GM12878 (cell line): ENCODE data around the gene SLC2A8. TPM values are rescaled to one million over a fixed set of nuclear protein-coding genes. Genes with fewer than 3 reads are reported as not detected.

Experiments used
- ATAC-seq: fragments of 200-7000 bp; cut with Tn5 transposase; 3 replicates; pipeline ENCODE4 v1.9.1; 2020; ENCODE audit warnings: mild to moderate bottlenecking, moderate library complexity
- BruUV-seq: library from RNA; stranded (reverse); fragments of 400-500 nt; replicated peaks from 2 replicates; lab custom pipeline; 2021; lab: Mats Ljungman, UMichigan
- CTCF ChIA-PET: fragments of 300-600 bp; sonication (Branson Sonifier 250); formaldehyde crosslinking; extraction: SDS; loops from one replicate; lab custom pipeline; 2021; ENCODE audit warnings: inconsistent platforms; lab: Yijun Ruan, JAX
- POLR2A ChIA-PET: fragments of 350-600 bp; formaldehyde crosslinking; extraction: SDS; loops from one replicate; lab custom pipeline; 2021; ENCODE audit warnings: inconsistent platforms; lab: Charles Lee
- RAD21 ChIA-PET: fragments of 300-600 bp; sonication (Branson Sonifier 250); formaldehyde crosslinking; loops from one replicate; lab custom pipeline; 2023; ENCODE audit warnings: antibody characterized with exemption; ENCODE audit not compliant: unreplicated experiment; lab: Charles Lee
- SMC1A ChIA-PET: fragments of 300-600 bp; sonication (Branson Sonifier 250); formaldehyde crosslinking; loops from one replicate; lab custom pipeline; 2023; ENCODE audit not compliant: unreplicated experiment, uncharacterized antibody; lab: Charles Lee
- DNase-seq: peaks from one replicate; pipeline ENCODE4 v3.0.0-alpha.2; 2011; ENCODE audit warnings: low read depth, low spot score
- FAIRE-seq: peaks from 3 replicates; lab custom pipeline; 2011; peaks lifted over from hg19 to GRCh38; lab: Jason Lieb, UNC
- H2AFZ ChIP-seq: 2 replicates; pipeline ENCODE4 v1.6.0; 2011; ENCODE audit warnings: low read depth, low read length, control low read depth; ENCODE audit not compliant: control insufficient read depth
- H3K27ac ChIP-seq: 2 replicates; pipeline ENCODE4 v1.5.1; 2011; ENCODE audit warnings: control low read depth; ENCODE audit not compliant: control insufficient read depth, insufficient read depth
- H3K27me3 ChIP-seq, 2 experiments: replicated peaks in 1 of 2; 2 replicates each; pipeline versions ENCODE4 v1.6.0 to v1.6.1; 2011; ENCODE audit warnings: low read length in 1 of 2; ENCODE audit not compliant: control insufficient read depth in 2 of 2, insufficient read depth in 2 of 2
- H3K36me3 ChIP-seq, 2 experiments: 2 replicates each; pipeline ENCODE4 v1.5.1; 2011; ENCODE audit warnings: low read length in 1 of 2; ENCODE audit not compliant: control insufficient read depth in 2 of 2, insufficient read depth in 2 of 2
- H3K4me1 ChIP-seq: 2 replicates; pipeline ENCODE4 v1.6.1; 2011; ENCODE audit warnings: mild to moderate bottlenecking, low read length, moderate library complexity, mixed read lengths; ENCODE audit not compliant: control insufficient read depth, insufficient read depth
- H3K4me2 ChIP-seq: 2 replicates; pipeline ENCODE4 v1.6.0; 2011; ENCODE audit warnings: control low read depth; ENCODE audit not compliant: control insufficient read depth, insufficient read depth
- H3K4me3 ChIP-seq: fragments of 200-600 bp; sonication (generic); 2 replicates; pipeline ENCODE4 v1.5.1; 2016
- H3K79me2 ChIP-seq: 2 replicates; pipeline ENCODE4 v1.6.0; 2011; ENCODE audit warnings: low read length; ENCODE audit not compliant: control insufficient read depth, insufficient read depth
- H3K9ac ChIP-seq: 2 replicates; pipeline ENCODE4 v1.8.0; 2011; ENCODE audit warnings: low read length, control low read depth, mixed read lengths; ENCODE audit not compliant: control insufficient read depth, insufficient read depth
- H3K9me3 ChIP-seq: replicated peaks from 3 replicates; pipeline ENCODE4 v1.5.1; 2011; ENCODE audit warnings: mild to moderate bottlenecking, low read length; ENCODE audit not compliant: control insufficient read depth, insufficient read depth
- H4K20me1 ChIP-seq: 2 replicates; pipeline ENCODE4 v1.6.0; 2011; ENCODE audit not compliant: control insufficient read depth, insufficient read depth
- CHD4 ChIP-seq: fragments of 200-600 bp; sonication (generic); IDR thresholded peaks from 2 replicates; pipeline ENCODE4 v1.6.1; 2016; ENCODE audit warnings: mild to moderate bottlenecking
- DPF2 ChIP-seq: fragments of 450-650 bp; IDR thresholded peaks from 2 replicates; pipeline ENCODE4 v1.6.1; 2017; ENCODE audit warnings: mild to moderate bottlenecking
- FOXM1 ChIP-seq: IDR thresholded peaks from 2 replicates; pipeline ENCODE4 v1.6.1; 2012; ENCODE audit warnings: low read depth, mild to moderate bottlenecking, inconsistent platforms, low read length, moderate library complexity
- HDAC2 ChIP-seq: fragments of 200-600 bp; sonication (generic); IDR thresholded peaks from 2 replicates; pipeline ENCODE4 v1.6.1; 2017
- KDM1A ChIP-seq: fragments of 200-600 bp; sonication (generic); IDR thresholded peaks from 2 replicates; pipeline ENCODE4 v1.6.1; 2016; ENCODE audit warnings: borderline replicate concordance
- NFIC ChIP-seq: IDR thresholded peaks from 2 replicates; pipeline ENCODE4 v1.6.1; 2012; ENCODE audit warnings: low read depth, mild to moderate bottlenecking, inconsistent platforms, low read length, moderate library complexity
- NR2C1 ChIP-seq: fragments of 450-650 bp; IDR thresholded peaks from 2 replicates; pipeline ENCODE4 v1.6.1; 2017; ENCODE audit warnings: antibody characterized with exemption, mild to moderate bottlenecking, moderate library complexity
- SIN3A ChIP-seq: IDR thresholded peaks from 2 replicates; pipeline ENCODE4 v1.6.1; 2012; ENCODE audit warnings: low read depth, low read length, improper control_type of control experiment
- SIX5 ChIP-seq: IDR thresholded peaks from 2 replicates; pipeline ENCODE4 v1.6.1; 2011; ENCODE audit warnings: mild to moderate bottlenecking, low read depth, low read length, moderate library complexity; ENCODE audit not compliant: severe bottlenecking
- TARDBP ChIP-seq: IDR thresholded peaks from 2 replicates; pipeline ENCODE4 v1.6.1; 2016; ENCODE audit warnings: borderline replicate concordance
- ZBED1 ChIP-seq: IDR thresholded peaks from 2 replicates; pipeline ENCODE4 v1.6.1; 2016; ENCODE audit warnings: borderline replicate concordance
- ZNF207 ChIP-seq: fragments of 450-650 bp; IDR thresholded peaks from 2 replicates; pipeline ENCODE4 v1.6.1; 2014; ENCODE audit warnings: antibody characterized with exemption, mild to moderate bottlenecking, borderline replicate concordance
- WGBS: methylation state at CpG from one replicate; pipeline ENCODE4 v1.1.6; 2016; ENCODE audit warnings: low lambda C conversion rate; ENCODE audit not compliant: insufficient replicate concordance, insufficient coverage; ENCODE audit errors: missing lambda C conversion rate; 5-methylcytosine and 5-hydroxymethylcytosine counted together
- in situ Hi-C: fragments of 300-500 bp; cut with MboI; formaldehyde crosslinking; loops from 9 replicates; pipeline ENCODE4 v1.14.3; 2018; ENCODE audit warnings: mixed read lengths
- intact Hi-C: fragments of 100-400 bp; cut with micrococcal nuclease; formaldehyde crosslinking; loops from one replicate; pipeline ENCODE4 v1.14.2; 2022; ENCODE audit not compliant: unreplicated experiment
- polyA plus RNA-seq, 11 experiments: library from polyadenylated mRNA; depleted of rRNA in 4 of 11; unstranded in 6 of 11; stranded (reverse) in 5 of 11; fragments of >200 nt; fragmentation: Nextera tagmentation in 4 of 11; fragmentation: Illumina TruSeq in 1 of 11; extraction: Ambion mirVana in 4 of 11; extraction: Trizol in 1 of 11; gene quantifications; 1 replicate in 1 of 11; 2 replicates in 10 of 11; pipeline versions ENCODE4 v1.2.1 to v1.2.3, GENCODE V29; 2011 to 2016; ENCODE audit warnings: inconsistent platforms in 2 of 11, missing spikeins in 2 of 11, low read depth in 1 of 11
- total RNA-seq, 4 experiments: library from RNA; depleted of rRNA in 3 of 4; stranded (reverse); fragments of >200 nt in 3 of 4; fragmentation: Illumina TruSeq in 1 of 4; extraction: Trizol in 1 of 4; gene quantifications; 2 replicates each; pipeline versions ENCODE4 v1.2.1 to v1.2.3, GENCODE V29; 2013 to 2021
- TF ChIP-seq, protein P1 (sequence below): IDR thresholded peaks from 2 replicates; pipeline ENCODE4 v1.6.1; 2012; ENCODE audit warnings: low read depth, low read length, improper control_type of control experiment
- TF ChIP-seq, protein P2 (sequence below): IDR thresholded peaks from 2 replicates; pipeline ENCODE4 v1.6.1; 2012; ENCODE audit warnings: low read length, inconsistent platforms

Gene SLC2A8
- total and polyA plus RNA-seq, 10 of the 15 experiments (the other 5 are each of a cell fraction or from before 2014, with no cell fraction given) = 0.31 to 22.7 (median 10.0) TPM

- ChIA-PET RAD21 (no interaction called here), POLR2A (no interaction called here)
- no peak for FAIRE-seq
Measured at GRCh38 chr9:127349483-127350113, 47.4 kb upstream of the SLC2A8 start.

DNA sequence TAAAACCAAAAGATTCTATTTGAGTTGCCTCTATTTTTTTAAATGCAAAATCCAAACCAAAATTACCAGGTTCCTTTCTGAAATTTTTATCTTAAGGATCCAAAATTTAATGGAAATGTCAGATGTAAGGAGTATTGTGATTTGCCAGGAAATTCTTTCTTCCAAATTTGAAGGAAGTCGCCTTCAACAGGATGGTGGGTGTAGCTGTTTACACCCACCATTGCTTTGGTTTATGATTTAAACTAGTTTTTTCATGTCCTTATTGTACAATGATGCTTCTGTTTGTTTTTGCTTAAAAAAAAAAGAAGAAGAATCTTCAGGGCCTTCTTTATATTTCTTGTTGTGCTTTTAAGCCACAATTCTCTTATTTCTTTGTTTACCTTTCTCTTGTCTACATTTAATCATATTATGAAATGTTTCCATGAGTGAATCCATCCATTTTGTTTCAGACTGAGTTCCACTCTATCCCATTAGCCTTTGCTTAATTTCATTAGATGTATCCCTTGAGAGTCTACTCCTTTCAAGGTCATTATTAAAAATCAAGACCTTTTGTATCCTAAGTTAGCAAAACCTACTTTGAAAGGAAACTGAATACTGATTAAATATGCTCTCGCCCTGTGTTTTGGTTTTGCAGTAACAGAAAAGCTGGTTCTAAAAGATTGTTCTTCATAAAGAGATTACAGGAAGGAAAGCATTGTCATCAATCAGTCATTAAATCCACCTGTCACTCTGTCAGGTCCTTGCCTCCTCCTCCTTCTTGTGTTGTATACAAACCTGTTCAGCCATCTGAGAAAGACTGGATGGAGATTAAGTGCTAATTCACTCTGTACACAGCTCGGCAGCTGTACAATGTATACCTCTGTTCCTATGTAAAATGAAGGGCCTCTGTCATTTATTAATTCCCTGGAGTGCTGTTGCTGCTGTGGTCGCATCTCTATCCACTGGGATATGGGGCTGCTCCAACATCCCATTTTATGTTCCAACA, 45.5 kb upstream of the SLC2A8 start:
- H3K9ac ChIP-seq = no peak overlapping the region
- POLR2A ChIA-PET = no interaction called here
- H3K9me3 ChIP-seq = no peaks in the 10 kb centered on the region
- H4K20me1 ChIP-seq = no peaks in the 10 kb centered on the region
- H3K79me2 ChIP-seq = no peaks in the 10 kb centered on the region
- BruUV-seq = no TSS peak
- in situ Hi-C loops = no loop called here
- H3K4me2 ChIP-seq = no peak overlapping the region
- DNase-seq (no peak), FAIRE-seq (no peak), ATAC-seq (no peak)
- WGBS = 68% methylated on average over 4 of the region's 4 CpGs
- no peaks in the 10 kb centered on the region; a peak in 1 of 4 replicates for H3K36me3 ChIP-seq
- H2AFZ ChIP-seq = no peak overlapping the region
- RAD21 ChIA-PET = no interaction called here
- intact Hi-C loops = no loop called here
- SMC1A ChIA-PET = interaction anchor here (0.7 kb wide), 1 partner anchor 7 kb away, joined by 3 read pairs; no protein-coding TSS in a partner anchor
- no peaks in the 10 kb centered on the region for H3K4me1 ChIP-seq
- CTCF ChIA-PET = interaction anchor here (0.6 to 1.3 kb wide), 2 partner anchors 37 to 105 kb away, joined by 3 to 5 read pairs; no protein-coding TSS in a partner anchor
- no peak overlapping the region for H3K27ac ChIP-seq
- H3K4me3 ChIP-seq = no peak overlapping the region
- no peaks in the 10 kb centered on the region for H3K27me3 ChIP-seq
- TF ChIP-seq, protein P1, sequence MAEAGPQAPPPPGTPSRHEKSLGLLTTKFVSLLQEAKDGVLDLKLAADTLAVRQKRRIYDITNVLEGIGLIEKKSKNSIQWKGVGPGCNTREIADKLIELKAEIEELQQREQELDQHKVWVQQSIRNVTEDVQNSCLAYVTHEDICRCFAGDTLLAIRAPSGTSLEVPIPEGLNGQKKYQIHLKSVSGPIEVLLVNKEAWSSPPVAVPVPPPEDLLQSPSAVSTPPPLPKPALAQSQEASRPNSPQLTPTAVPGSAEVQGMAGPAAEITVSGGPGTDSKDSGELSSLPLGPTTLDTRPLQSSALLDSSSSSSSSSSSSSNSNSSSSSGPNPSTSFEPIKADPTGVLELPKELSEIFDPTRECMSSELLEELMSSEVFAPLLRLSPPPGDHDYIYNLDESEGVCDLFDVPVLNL = no peak
- TF ChIP-seq NR2C1 (no peak), CHD4 (no peak), HDAC2 (no peak), DPF2 (no peak), ZBED1 (no peak), SIX5 (no peak), ZNF207 (no peak), NFIC (no peak), SIN3A (no peak)
- TF ChIP-seq, protein P2, sequence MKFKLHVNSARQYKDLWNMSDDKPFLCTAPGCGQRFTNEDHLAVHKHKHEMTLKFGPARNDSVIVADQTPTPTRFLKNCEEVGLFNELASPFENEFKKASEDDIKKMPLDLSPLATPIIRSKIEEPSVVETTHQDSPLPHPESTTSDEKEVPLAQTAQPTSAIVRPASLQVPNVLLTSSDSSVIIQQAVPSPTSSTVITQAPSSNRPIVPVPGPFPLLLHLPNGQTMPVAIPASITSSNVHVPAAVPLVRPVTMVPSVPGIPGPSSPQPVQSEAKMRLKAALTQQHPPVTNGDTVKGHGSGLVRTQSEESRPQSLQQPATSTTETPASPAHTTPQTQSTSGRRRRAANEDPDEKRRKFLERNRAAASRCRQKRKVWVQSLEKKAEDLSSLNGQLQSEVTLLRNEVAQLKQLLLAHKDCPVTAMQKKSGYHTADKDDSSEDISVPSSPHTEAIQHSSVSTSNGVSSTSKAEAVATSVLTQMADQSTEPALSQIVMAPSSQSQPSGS = no peak

More at GRCh38 chr9:127349483-127350113, 47.4 kb upstream of the SLC2A8 start:
- WGBS = 98% methylated on average over 12 of the region's 12 CpGs
- DNase-seq (no peak), ATAC-seq (no peak)
- BruUV-seq = no TSS peak
- no peaks in the 10 kb centered on the region for H3K79me2 ChIP-seq
- H3K9me3 ChIP-seq = no peaks in the 10 kb centered on the region
- no peak overlapping the region for H3K27ac ChIP-seq
- SMC1A ChIA-PET = interaction anchor here (0.7 kb wide), 1 partner anchor 17 kb away, joined by 3 read pairs; no protein-coding TSS in a partner anchor
- H3K27me3 ChIP-seq = no peaks in the 10 kb centered on the region
- H3K9ac ChIP-seq = no peak overlapping the region
- no peak for TF ChIP-seq FOXM1
- TF ChIP-seq KDM1A = no peak
- TF ChIP-seq TARDBP = no peak
- TF ChIP-seq DPF2 = no peak
- no peaks in the 10 kb centered on the region for H3K4me1 ChIP-seq
- no peak overlapping the region for H3K4me3 ChIP-seq
- CTCF ChIA-PET = interaction anchor here (1.1 to 1.3 kb wide), 2 partner anchors 39 to 135 kb away, joined by 3 read pairs; no protein-coding TSS in a partner anchor
- no peaks in the 10 kb centered on the region; a peak in 1 of 4 replicates for H3K36me3 ChIP-seq
- intact Hi-C loops (loop anchor here (5.0 kb wide), 1 partner anchor 137 kb away; no protein-coding TSS in a partner anchor), in situ Hi-C loops (no loop called here)
- no peak overlapping the region for H2AFZ ChIP-seq
- no peak overlapping the region for H3K4me2 ChIP-seq
- no peaks in the 10 kb centered on the region for H4K20me1 ChIP-seq
